Hepatocyte (in vitro differentiated cells): ENCODE results near the gene SESN3. TPM values are rescaled to one million over a fixed set of nuclear protein-coding genes. Genes with fewer than 3 reads are reported as not detected.

ENCODE experiments used
- DNase-seq: peaks from one replicate; pipeline ENCODE4 v3.0.0-alpha.2; 2016; ENCODE audit warnings: low spot score
- H2AFZ ChIP-seq: fragments of 200-600 bp; sonication (generic); 2 replicates; pipeline ENCODE4 v1.6.0; 2016; ENCODE audit warnings: antibody characterized with exemption, mild to moderate bottlenecking
- H3K27ac ChIP-seq: fragments of 200-600 bp; sonication (generic); 2 replicates; pipeline ENCODE4 v1.5.1; 2016; ENCODE audit warnings: mild to moderate bottlenecking
- H3K27me3 ChIP-seq: fragments of 200-600 bp; sonication (generic); 2 replicates; pipeline ENCODE4 v1.6.1; 2016
- H3K36me3 ChIP-seq: fragments of 200-600 bp; sonication (generic); replicated peaks from 2 replicates; pipeline ENCODE4 v1.5.1; 2016; ENCODE audit warnings: low read depth; ENCODE audit not compliant: insufficient read depth
- H3K4me1 ChIP-seq: fragments of 200-600 bp; sonication (generic); 2 replicates; pipeline ENCODE4 v1.5.1; 2016; ENCODE audit warnings: mild to moderate bottlenecking, moderate library complexity; ENCODE audit not compliant: insufficient read depth
- H3K4me2 ChIP-seq: fragments of 200-600 bp; sonication (generic); 2 replicates; pipeline ENCODE4 v1.6.0; 2016
- H3K4me3 ChIP-seq: fragments of 200-600 bp; sonication (generic); 2 replicates; pipeline ENCODE4 v1.5.1; 2016; ENCODE audit warnings: mild to moderate bottlenecking
- H3K79me2 ChIP-seq: fragments of 200-600 bp; sonication (generic); 2 replicates; pipeline ENCODE4 v1.6.0; 2017; ENCODE audit warnings: mild to moderate bottlenecking
- H3K9me2 ChIP-seq: fragments of 200-600 bp; sonication (generic); replicated peaks from 2 replicates; pipeline ENCODE4 v1.6.0; 2017; ENCODE audit warnings: mild to moderate bottlenecking; ENCODE audit not compliant: insufficient read depth
- H3K9me3 ChIP-seq: fragments of 200-600 bp; sonication (generic); 2 replicates; pipeline ENCODE4 v1.5.1; 2016; ENCODE audit warnings: low read depth, mild to moderate bottlenecking
- H4K20me1 ChIP-seq: fragments of 200-600 bp; sonication (generic); 2 replicates; pipeline ENCODE4 v1.6.0; 2016; ENCODE audit warnings: mild to moderate bottlenecking; ENCODE audit not compliant: insufficient read depth, poor library complexity, severe bottlenecking
- EZH2 ChIP-seq: fragments of 200-600 bp; sonication (generic); IDR thresholded peaks from 2 replicates; pipeline ENCODE4 v1.6.1; 2016; ENCODE audit warnings: antibody characterized with exemption, mild to moderate bottlenecking, borderline replicate concordance
- EZH2phosphoT487 ChIP-seq: fragments of 200-600 bp; sonication (generic); IDR thresholded peaks from one replicate; pipeline ENCODE4 v1.6.1; 2018; ENCODE audit warnings: antibody characterized with exemption, mild to moderate bottlenecking, low read depth, moderate library complexity; ENCODE audit not compliant: unreplicated experiment, severe bottlenecking
- WGBS: methylation state at CpG from one replicate; pipeline ENCODE4 v1.1.6; 2016; ENCODE audit warnings: low lambda C conversion rate; ENCODE audit errors: missing lambda C conversion rate; 5-methylcytosine and 5-hydroxymethylcytosine counted together
- polyA plus RNA-seq: library from polyadenylated mRNA; unstranded; fragments of >200 nt; fragmentation: Nextera tagmentation; extraction: Ambion mirVana; gene quantifications from 2 replicates; pipeline ENCODE4 v1.2.1, GENCODE V29; 2016
- total RNA-seq: library from RNA; depleted of rRNA; stranded (reverse); fragments of >200 nt; gene quantifications from 2 replicates; pipeline ENCODE4 v1.2.3, GENCODE V29; 2014
- TF ChIP-seq, protein P1 (sequence below): fragments of 200-600 bp; sonication (generic); IDR thresholded peaks from 2 replicates; pipeline ENCODE4 v1.5.1; 2016; ENCODE audit warnings: antibody characterized with exemption, mild to moderate bottlenecking; ENCODE audit not compliant: poor library complexity

The SESN3 gene
- total and polyA plus RNA-seq, 2 experiments from 2014 or later: 8.1 to 107 TPM

DNA sequence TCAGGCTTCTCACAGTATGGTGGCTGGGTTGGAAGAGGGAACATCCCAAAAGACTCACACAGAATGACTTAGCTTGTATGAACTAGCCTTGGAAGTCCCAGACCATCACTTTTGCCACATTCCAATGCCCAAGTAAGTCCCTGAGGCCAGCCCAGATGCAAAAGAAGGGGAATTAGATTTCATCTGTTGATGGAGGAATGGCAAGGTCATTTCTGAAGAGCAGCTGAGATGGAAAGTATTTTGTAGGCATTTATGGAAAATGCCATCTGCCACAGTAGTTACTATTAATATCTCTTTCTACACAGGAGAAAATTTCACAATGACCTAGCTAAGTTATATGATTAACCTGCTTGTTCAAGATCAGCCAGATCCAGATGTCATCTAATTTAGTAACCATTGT lies 82.6 kb downstream of the SESN3 start:
- Histone ChIP-seq H4K20me1 (no peaks in the 10 kb centered on the region), H3K4me2 (no peak overlapping the region), H3K4me1 (peaks cover 30% of the 10 kb centered on the region), H3K36me3 (no peaks in the 10 kb centered on the region), H2AFZ (no peak overlapping the region), H3K27ac (peak overlapping the region; percentile 21), H3K79me2 (no peaks in the 10 kb centered on the region), H3K9me2 (no peaks in the 10 kb centered on the region), H3K4me3 (no peak overlapping the region), H3K27me3 (no peaks in the 10 kb centered on the region), H3K9me3 (no peaks in the 10 kb centered on the region)
- no peak for DNase-seq
- TF ChIP-seq, protein P1, sequence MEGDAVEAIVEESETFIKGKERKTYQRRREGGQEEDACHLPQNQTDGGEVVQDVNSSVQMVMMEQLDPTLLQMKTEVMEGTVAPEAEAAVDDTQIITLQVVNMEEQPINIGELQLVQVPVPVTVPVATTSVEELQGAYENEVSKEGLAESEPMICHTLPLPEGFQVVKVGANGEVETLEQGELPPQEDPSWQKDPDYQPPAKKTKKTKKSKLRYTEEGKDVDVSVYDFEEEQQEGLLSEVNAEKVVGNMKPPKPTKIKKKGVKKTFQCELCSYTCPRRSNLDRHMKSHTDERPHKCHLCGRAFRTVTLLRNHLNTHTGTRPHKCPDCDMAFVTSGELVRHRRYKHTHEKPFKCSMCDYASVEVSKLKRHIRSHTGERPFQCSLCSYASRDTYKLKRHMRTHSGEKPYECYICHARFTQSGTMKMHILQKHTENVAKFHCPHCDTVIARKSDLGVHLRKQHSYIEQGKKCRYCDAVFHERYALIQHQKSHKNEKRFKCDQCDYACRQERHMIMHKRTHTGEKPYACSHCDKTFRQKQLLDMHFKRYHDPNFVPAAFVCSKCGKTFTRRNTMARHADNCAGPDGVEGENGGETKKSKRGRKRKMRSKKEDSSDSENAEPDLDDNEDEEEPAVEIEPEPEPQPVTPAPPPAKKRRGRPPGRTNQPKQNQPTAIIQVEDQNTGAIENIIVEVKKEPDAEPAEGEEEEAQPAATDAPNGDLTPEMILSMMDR: no peak
- TF ChIP-seq EZH2: no peak
- no peak for TF ChIP-seq EZH2phosphoT487

DNA sequence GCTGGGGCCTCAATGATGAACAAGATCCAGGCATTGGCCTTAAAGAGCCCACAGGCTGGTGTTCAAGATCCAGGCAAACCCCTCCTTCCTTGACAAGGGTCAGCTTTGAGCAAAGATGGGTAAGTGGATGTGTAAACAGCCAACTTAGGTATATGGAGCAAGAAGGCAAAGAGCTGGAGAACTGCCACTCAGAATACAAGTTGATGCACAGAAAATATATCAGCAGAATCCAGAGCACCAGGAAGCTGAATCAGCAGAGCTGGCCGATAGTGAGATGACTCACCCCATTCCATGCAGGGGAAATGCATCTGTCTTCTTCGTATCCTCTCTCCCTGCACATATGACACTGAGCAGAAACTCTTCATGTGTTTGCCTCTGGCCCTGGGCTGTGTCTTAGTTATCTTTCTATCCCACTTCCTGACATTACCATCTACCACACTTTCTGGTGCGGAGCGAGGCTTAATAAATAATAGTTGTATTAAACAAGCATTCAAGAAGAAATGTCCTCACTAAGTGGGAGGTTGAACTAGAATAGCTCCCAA lies 83.6 kb downstream of the SESN3 start:
- Histone ChIP-seq H3K4me3 (no peak overlapping the region), H3K4me2 (no peak overlapping the region), H3K9me3 (no peaks in the 10 kb centered on the region), H3K4me1 (peaks cover 30% of the 10 kb centered on the region), H3K27me3 (no peaks in the 10 kb centered on the region), H2AFZ (no peak overlapping the region), H3K79me2 (no peaks in the 10 kb centered on the region), H4K20me1 (no peaks in the 10 kb centered on the region), H3K27ac (peak overlapping the region; percentile 64), H3K36me3 (no peaks in the 10 kb centered on the region), H3K9me2 (no peaks in the 10 kb centered on the region)
- no peak for TF ChIP-seq EZH2phosphoT487
- no peak for TF ChIP-seq EZH2
- TF ChIP-seq, protein P1: no peak
- 31% methylated on average over 4 of the region's 4 CpGs for WGBS
- DNase-seq: peak; percentile 85

DNA sequence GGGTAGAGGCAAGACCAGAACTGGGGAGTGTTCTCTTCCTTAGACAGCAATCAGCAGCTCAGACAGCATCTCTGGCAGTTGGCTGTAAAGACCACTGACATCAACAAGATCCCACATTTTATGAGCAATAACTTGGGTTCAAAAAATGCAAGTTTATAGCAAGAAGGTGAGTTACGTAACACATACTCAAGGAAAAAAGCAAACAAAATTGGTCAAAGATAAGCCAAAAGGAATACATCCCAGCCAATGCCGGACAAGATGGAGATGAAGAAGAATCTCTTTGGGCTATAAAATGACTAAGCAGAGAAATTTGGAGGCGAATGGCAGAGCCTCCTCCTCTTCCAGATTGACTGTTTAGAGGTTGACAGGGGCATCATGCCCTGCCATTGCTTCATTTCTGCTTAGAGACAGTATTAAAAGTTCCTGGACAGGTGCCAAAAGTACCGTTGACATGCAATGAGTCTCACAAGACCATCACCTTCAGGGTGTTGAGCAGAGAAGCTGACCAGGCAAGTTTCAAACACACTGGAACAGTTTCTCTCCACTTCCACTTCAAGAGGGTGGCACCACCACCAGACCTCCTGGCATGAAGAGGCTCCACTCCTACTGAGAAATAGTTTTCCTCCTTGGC lies 85.5 kb downstream of the SESN3 start:
- WGBS: 69% methylated on average over 4 of the region's 4 CpGs
- Histone ChIP-seq H2AFZ (no peak overlapping the region), H3K4me2 (no peak overlapping the region), H3K9me3 (no peaks in the 10 kb centered on the region), H4K20me1 (no peaks in the 10 kb centered on the region), H3K79me2 (no peaks in the 10 kb centered on the region), H3K27ac (no peak overlapping the region), H3K4me3 (no peak overlapping the region), H3K9me2 (no peaks in the 10 kb centered on the region), H3K4me1 (peaks cover 28% of the 10 kb centered on the region), H3K36me3 (no peaks in the 10 kb centered on the region), H3K27me3 (no peaks in the 10 kb centered on the region)
- DNase-seq: no peak
- no peak for TF ChIP-seq EZH2
- TF ChIP-seq, protein P1: no peak
- TF ChIP-seq EZH2phosphoT487: no peak
